Neural cell (in vitro differentiated cells): ENCODE measurements around the gene CD99. TPM values are rescaled to one million over a fixed set of nuclear protein-coding genes. Genes with fewer than 3 reads are reported as not detected.

Source experiments
- H2AFZ ChIP-seq: fragments of 200-600, 300-800 bp; sonication (generic), shearing (Covaris generic); 2 replicates; pipeline ENCODE4 v1.6.0; 2014; ENCODE audit warnings: low read depth, mild to moderate bottlenecking, antibody characterized with exemption, low read length, moderate library complexity
- H3F3A ChIP-seq: fragments of 200-600 bp; shearing (Covaris generic); 2 replicates; pipeline ENCODE4 v1.6.1; 2016; ENCODE audit warnings: mild to moderate bottlenecking, moderate library complexity, mixed read lengths, antibody characterized with exemption, low read length; ENCODE audit not compliant: insufficient read depth, poor library complexity, severe bottlenecking
- H3K27ac ChIP-seq: fragments of 200-600, 300-800 bp; sonication (generic), shearing (Covaris generic); 2 replicates; pipeline ENCODE4 v1.5.1; 2014; ENCODE audit warnings: mild to moderate bottlenecking, low read length, moderate library complexity
- H3K27me3 ChIP-seq: fragments of 300-800, 200-600 bp; sonication (generic), shearing (Covaris generic); 2 replicates; pipeline ENCODE4 v1.6.0; 2014; ENCODE audit warnings: mild to moderate bottlenecking, low read depth, low read length, moderate library complexity; ENCODE audit not compliant: insufficient read depth
- H3K36me3 ChIP-seq: fragments of 300-800, 200-600 bp; sonication (generic), shearing (Covaris generic); 2 replicates; pipeline ENCODE4 v1.5.1; 2014; ENCODE audit warnings: mild to moderate bottlenecking, antibody characterized with exemption, low read length, moderate library complexity; ENCODE audit not compliant: insufficient read depth
- H3K4me2 ChIP-seq: fragments of 300-800, 200-600 bp; sonication (generic), shearing (Covaris generic); 2 replicates; pipeline ENCODE4 v1.6.0; 2014; ENCODE audit warnings: mild to moderate bottlenecking, low read length
- H3K4me3 ChIP-seq: fragments of 300-800, 200-600 bp; sonication (generic), shearing (Covaris generic); 2 replicates; pipeline ENCODE4 v1.5.1; 2014; ENCODE audit warnings: mild to moderate bottlenecking, low read length, moderate library complexity
- H3K79me2 ChIP-seq: fragments of 200-600 bp; shearing (Covaris generic); replicated peaks from 2 replicates; pipeline ENCODE4 v1.6.0; 2014; ENCODE audit warnings: mild to moderate bottlenecking, low read length, moderate library complexity; ENCODE audit not compliant: insufficient read depth
- H3K9ac ChIP-seq: fragments of 300-800, 200-600 bp; sonication (generic), shearing (Covaris generic); 2 replicates; pipeline ENCODE4 v1.6.1; 2016; ENCODE audit warnings: mild to moderate bottlenecking, low read length, mixed read lengths
- H3K9me2 ChIP-seq: fragments of 200-600 bp; shearing (Covaris generic); 2 replicates; pipeline ENCODE4 v1.6.1; 2016; ENCODE audit warnings: mild to moderate bottlenecking, low read length, mixed read lengths; ENCODE audit not compliant: insufficient read depth
- H3K9me3 ChIP-seq: fragments of 200-600, 300-800 bp; sonication (generic), shearing (Covaris generic); 2 replicates; pipeline ENCODE4 v1.6.1; 2016; ENCODE audit warnings: mild to moderate bottlenecking, mixed run types, low read length, moderate library complexity, mixed read lengths
- H4K20me1 ChIP-seq: fragments of 200-600 bp; shearing (Covaris generic); 2 replicates; pipeline ENCODE4 v1.6.1; 2016; ENCODE audit warnings: mild to moderate bottlenecking, mixed run types; ENCODE audit not compliant: insufficient read depth
- EP300 ChIP-seq: fragments of 450-650 bp; conservative IDR thresholded peaks from 2 replicates; pipeline ENCODE4 v1.6.1; 2014; ENCODE audit warnings: antibody characterized with exemption, mild to moderate bottlenecking, moderate library complexity; ENCODE audit not compliant: poor library complexity, severe bottlenecking
- EZH2 ChIP-seq: fragments of 200-600, 300-800 bp; shearing (Covaris generic), sonication (generic); IDR thresholded peaks from 2 replicates; pipeline ENCODE4 v1.6.1; 2014; ENCODE audit warnings: antibody characterized with exemption, low read length, borderline replicate concordance, mild to moderate bottlenecking; ENCODE audit not compliant: insufficient read depth, poor library complexity, severe bottlenecking
- MXI1 ChIP-seq: fragments of 450-650 bp; conservative IDR thresholded peaks from 2 replicates; pipeline ENCODE4 v1.6.1; 2014; ENCODE audit warnings: antibody characterized with exemption, mild to moderate bottlenecking; ENCODE audit not compliant: poor library complexity, severe bottlenecking
- POLR2AphosphoS5 ChIP-seq: IDR thresholded peaks from 2 replicates; pipeline ENCODE4 v1.6.1; 2012
- RAD21 ChIP-seq: fragments of 450-650 bp; conservative IDR thresholded peaks from 2 replicates; pipeline ENCODE4 v1.6.1; 2014; ENCODE audit warnings: antibody characterized with exemption, mild to moderate bottlenecking, moderate library complexity
- SMC3 ChIP-seq: fragments of 450-650 bp; conservative IDR thresholded peaks from 2 replicates; pipeline ENCODE4 v1.6.1; 2014; ENCODE audit warnings: antibody characterized with exemption, mild to moderate bottlenecking, moderate library complexity; ENCODE audit not compliant: poor library complexity
- TAF1 ChIP-seq: IDR thresholded peaks from 2 replicates; pipeline ENCODE4 v1.6.1; 2012; ENCODE audit warnings: low read depth
- polyA plus RNA-seq: library from polyadenylated mRNA; depleted of rRNA; stranded (reverse); fragments of >200 nt; gene quantifications from 2 replicates; pipeline ENCODE4 v1.2.3, GENCODE V29; 2014
- TF ChIP-seq, protein P1 (sequence below): fragments of 450-650 bp; IDR thresholded peaks from 2 replicates; pipeline ENCODE4 v1.5.1; 2014; ENCODE audit warnings: antibody characterized with exemption, mild to moderate bottlenecking, moderate library complexity; ENCODE audit not compliant: poor library complexity, severe bottlenecking
- TF ChIP-seq, protein P2 (sequence below): IDR thresholded peaks from 2 replicates; pipeline ENCODE4 v1.6.1; 2012; ENCODE audit warnings: borderline replicate concordance

Gene CD99
- polyA plus RNA-seq, 1 donor from 2014 or later: 6.6 TPM

DNA sequence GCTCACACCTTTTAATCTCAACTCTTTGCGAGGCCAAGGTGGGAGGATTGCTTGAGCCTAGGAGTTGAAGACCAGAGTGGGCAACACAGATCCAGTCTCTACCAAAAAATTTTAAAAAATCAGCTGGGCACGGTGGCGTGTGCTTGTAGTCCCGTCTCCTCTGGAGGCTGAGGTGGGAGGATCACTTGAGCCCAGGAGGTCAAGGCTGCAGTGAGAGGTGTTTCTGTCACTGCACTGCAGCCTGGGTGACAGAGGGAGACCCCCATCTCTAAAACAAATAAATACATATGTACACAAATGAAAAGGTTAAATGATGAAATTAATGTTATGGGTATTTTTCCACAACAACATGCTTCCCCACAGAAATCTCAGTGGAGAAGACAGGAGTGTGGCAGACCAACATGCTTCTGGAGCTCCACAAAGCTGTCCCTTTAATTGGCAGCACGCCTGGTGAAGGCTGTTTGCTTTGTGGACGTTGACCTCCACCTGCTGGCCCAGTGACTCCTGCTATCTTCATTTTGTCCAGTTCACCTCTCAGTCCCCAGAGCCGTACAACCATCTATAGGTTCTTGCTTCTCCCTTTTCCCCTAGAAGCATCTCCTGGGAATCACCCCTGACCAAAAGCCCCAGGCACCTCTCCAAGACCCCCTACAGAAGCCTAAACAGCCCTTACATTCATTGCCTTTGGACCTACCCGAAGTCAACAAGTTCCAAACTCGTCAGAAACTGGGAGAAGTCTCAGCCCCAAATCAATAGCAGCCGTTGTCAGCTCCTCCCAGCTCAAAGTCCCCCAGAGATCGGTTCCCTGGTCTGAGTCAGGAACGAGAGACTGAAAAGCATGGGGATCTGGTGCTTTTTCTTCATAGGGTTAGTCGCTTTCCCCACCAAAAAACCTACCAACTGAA lies 36.4 kb upstream of the CD99 start:
- H3K27me3 ChIP-seq: no peaks in the 10 kb centered on the region
- no peak overlapping the region for H3K4me3 ChIP-seq
- TF ChIP-seq RAD21: no peak
- TF ChIP-seq MXI1: no peak
- no peaks in the 10 kb centered on the region for H3K36me3 ChIP-seq
- H3K27ac ChIP-seq: no peak overlapping the region
- no peak overlapping the region for H3K9ac ChIP-seq
- H3K9me2 ChIP-seq: no peaks in the 10 kb centered on the region
- H3K4me2 ChIP-seq: no peak overlapping the region
- H3K9me3 ChIP-seq: no peaks in the 10 kb centered on the region
- H2AFZ ChIP-seq: no peak overlapping the region
- H3K79me2 ChIP-seq: no peaks in the 10 kb centered on the region
- no peaks in the 10 kb centered on the region for H4K20me1 ChIP-seq
- no peaks in the 10 kb centered on the region for H3F3A ChIP-seq

DNA sequence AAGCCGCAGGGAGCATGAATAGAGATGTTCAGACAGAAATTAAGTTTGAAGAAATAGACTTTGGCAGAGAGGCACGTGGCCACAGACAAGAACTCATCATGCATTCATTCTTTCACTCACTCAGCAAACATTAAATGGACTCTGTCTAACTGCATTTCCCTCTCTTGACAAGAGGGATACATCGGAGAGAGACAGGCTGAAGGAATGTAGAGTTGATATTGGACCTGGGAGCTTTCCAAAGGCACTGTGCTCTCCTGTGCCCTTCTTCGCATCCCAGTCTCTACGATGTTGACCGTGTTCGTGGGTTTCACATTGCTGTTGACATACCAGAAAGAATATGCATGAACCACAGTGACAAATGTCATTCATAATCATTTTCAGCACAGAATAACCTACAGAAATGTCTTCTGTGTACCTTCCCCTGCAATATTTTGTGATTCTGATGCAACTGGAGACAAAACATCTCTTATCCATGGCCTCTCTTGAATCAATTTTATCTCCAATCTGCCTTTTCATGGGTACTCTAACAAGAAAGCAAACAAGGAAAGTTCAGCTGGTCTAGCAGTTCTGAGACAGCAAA lies 34.7 kb upstream of the CD99 start:
- H3K27me3 ChIP-seq: no peaks in the 10 kb centered on the region
- H3K4me2 ChIP-seq: no peak overlapping the region
- H3K79me2 ChIP-seq: no peaks in the 10 kb centered on the region
- H3K9me2 ChIP-seq: no peaks in the 10 kb centered on the region
- no peaks in the 10 kb centered on the region for H3K36me3 ChIP-seq
- no peaks in the 10 kb centered on the region for H3K9me3 ChIP-seq
- H3F3A ChIP-seq: no peaks in the 10 kb centered on the region
- no peak overlapping the region for H3K9ac ChIP-seq
- no peak for TF ChIP-seq RAD21
- H3K27ac ChIP-seq: no peak overlapping the region
- H2AFZ ChIP-seq: no peak overlapping the region
- H4K20me1 ChIP-seq: no peaks in the 10 kb centered on the region
- no peak overlapping the region for H3K4me3 ChIP-seq

DNA sequence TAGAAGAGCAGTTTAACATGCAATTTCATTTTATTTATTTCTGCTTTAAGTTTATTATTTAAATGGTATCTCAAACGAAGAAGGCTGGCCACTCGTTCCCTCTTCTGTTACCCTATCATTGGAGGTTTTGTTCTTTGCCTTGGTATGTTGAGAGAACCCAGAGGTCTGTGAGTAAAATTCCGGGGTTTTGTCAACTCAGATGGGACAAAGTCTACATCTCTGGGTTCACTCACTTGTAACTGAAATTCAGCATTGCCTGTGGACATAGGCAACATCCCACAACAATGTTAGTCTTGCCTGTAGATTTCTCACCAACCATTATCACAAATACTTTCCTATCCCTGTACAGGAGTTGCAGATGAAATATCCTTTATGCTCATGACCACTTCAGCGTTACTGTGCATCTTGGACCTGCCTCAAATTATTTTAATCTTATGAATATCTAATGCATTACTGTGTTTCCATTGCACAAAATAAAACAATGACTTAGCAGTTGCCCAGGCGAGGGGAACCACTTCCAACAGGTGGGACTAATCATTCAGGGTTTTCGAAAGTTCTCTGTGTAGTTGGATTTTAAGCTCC lies 33.5 kb upstream of the CD99 start:
- TF ChIP-seq, protein P1, sequence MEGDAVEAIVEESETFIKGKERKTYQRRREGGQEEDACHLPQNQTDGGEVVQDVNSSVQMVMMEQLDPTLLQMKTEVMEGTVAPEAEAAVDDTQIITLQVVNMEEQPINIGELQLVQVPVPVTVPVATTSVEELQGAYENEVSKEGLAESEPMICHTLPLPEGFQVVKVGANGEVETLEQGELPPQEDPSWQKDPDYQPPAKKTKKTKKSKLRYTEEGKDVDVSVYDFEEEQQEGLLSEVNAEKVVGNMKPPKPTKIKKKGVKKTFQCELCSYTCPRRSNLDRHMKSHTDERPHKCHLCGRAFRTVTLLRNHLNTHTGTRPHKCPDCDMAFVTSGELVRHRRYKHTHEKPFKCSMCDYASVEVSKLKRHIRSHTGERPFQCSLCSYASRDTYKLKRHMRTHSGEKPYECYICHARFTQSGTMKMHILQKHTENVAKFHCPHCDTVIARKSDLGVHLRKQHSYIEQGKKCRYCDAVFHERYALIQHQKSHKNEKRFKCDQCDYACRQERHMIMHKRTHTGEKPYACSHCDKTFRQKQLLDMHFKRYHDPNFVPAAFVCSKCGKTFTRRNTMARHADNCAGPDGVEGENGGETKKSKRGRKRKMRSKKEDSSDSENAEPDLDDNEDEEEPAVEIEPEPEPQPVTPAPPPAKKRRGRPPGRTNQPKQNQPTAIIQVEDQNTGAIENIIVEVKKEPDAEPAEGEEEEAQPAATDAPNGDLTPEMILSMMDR: no peak
- TF ChIP-seq MXI1 (no peak), EZH2 (no peak), POLR2AphosphoS5 (no peak), EP300 (no peak), SMC3 (no peak), RAD21 (no peak), TAF1 (no peak)
- TF ChIP-seq, protein P2, sequence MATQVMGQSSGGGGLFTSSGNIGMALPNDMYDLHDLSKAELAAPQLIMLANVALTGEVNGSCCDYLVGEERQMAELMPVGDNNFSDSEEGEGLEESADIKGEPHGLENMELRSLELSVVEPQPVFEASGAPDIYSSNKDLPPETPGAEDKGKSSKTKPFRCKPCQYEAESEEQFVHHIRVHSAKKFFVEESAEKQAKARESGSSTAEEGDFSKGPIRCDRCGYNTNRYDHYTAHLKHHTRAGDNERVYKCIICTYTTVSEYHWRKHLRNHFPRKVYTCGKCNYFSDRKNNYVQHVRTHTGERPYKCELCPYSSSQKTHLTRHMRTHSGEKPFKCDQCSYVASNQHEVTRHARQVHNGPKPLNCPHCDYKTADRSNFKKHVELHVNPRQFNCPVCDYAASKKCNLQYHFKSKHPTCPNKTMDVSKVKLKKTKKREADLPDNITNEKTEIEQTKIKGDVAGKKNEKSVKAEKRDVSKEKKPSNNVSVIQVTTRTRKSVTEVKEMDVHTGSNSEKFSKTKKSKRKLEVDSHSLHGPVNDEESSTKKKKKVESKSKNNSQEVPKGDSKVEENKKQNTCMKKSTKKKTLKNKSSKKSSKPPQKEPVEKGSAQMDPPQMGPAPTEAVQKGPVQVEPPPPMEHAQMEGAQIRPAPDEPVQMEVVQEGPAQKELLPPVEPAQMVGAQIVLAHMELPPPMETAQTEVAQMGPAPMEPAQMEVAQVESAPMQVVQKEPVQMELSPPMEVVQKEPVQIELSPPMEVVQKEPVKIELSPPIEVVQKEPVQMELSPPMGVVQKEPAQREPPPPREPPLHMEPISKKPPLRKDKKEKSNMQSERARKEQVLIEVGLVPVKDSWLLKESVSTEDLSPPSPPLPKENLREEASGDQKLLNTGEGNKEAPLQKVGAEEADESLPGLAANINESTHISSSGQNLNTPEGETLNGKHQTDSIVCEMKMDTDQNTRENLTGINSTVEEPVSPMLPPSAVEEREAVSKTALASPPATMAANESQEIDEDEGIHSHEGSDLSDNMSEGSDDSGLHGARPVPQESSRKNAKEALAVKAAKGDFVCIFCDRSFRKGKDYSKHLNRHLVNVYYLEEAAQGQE: no peak
- H3F3A ChIP-seq: no peaks in the 10 kb centered on the region
- H3K9me2 ChIP-seq: no peaks in the 10 kb centered on the region
- no peak overlapping the region for H3K9ac ChIP-seq
- no peaks in the 10 kb centered on the region for H3K79me2 ChIP-seq
- no peaks in the 10 kb centered on the region for H4K20me1 ChIP-seq
- no peak overlapping the region for H3K4me2 ChIP-seq
- no peaks in the 10 kb centered on the region for H3K36me3 ChIP-seq
- H3K4me3 ChIP-seq: no peak overlapping the region
- H3K9me3 ChIP-seq: no peaks in the 10 kb centered on the region
- H2AFZ ChIP-seq: no peak overlapping the region
- no peaks in the 10 kb centered on the region for H3K27me3 ChIP-seq
- no peak overlapping the region for H3K27ac ChIP-seq
